Activated CD8-positive, alpha-beta memory T cell treated with anti-CD3 and anti-CD28 coated beads for 1 hour (primary cell): ENCODE measurements around the gene PXT1.
"Not testable (repeated sequence)": the region's sequence is repeated elsewhere in the genome, so short reads cannot be mapped to it uniquely, and the experiment has no call there.

Experiments
- DNase-seq, 2 donors: peaks; one replicate each; pipeline ENCODE4 v3.0.0-alpha.2; 2020; ENCODE audit warnings: low read depth in 1 of 2; ENCODE audit errors: extremely low read depth in 1 of 2

The PXT1 gene

GRCh38 chr6:36442671-36443470 is at the start of gene PXT1, which contains the start of gene KCTD20:
PXT1 (minus strand) TSS chr6:36442854; CDS start chr6:36426082, 16,772 bp downstream.
KCTD20 (plus strand) TSS chr6:36443000; CDS start chr6:36470098, 27,098 bp downstream.
- peak; percentile 63 to 76 for DNase-seq

- no peak for DNase-seq
Measured at GRCh38 chr6:36492092-36492491, 49.4 kb upstream of the PXT1 start.

- no peak for DNase-seq
Measured at GRCh38 chr6:36491378-36491965, 48.8 kb upstream of the PXT1 start.

- no peak for DNase-seq
Measured at GRCh38 chr6:36489426-36489825, 46.8 kb upstream of the PXT1 start.

- no peak for DNase-seq
Measured at GRCh38 chr6:36488221-36488620, 45.6 kb upstream of the PXT1 start.

- DNase-seq = no peak
Measured at GRCh38 chr6:36487698-36488097, 45.0 kb upstream of the PXT1 start.

GRCh38 chr6:36484736-36485135 is 42.1 kb upstream of the PXT1 start:
- no peak for DNase-seq

- DNase-seq = not testable (repeated sequence)
Measured at GRCh38 chr6:36483326-36483725, 40.7 kb upstream of the PXT1 start.

- DNase-seq = no peak
Measured at GRCh38 chr6:36479256-36479655, 36.6 kb upstream of the PXT1 start.

GRCh38 chr6:36478051-36478526 is 35.4 kb upstream of the PXT1 start:
- DNase-seq = no peak

GRCh38 chr6:36469946-36470345 is 27.3 kb upstream of the PXT1 start:
- DNase-seq = no peak

GRCh38 chr6:36469148-36469661 is 26.6 kb upstream of the PXT1 start:
- no peak for DNase-seq

- DNase-seq = no peak
Measured at GRCh38 chr6:36467625-36468024, 25.0 kb upstream of the PXT1 start.

GRCh38 chr6:36464233-36464632 is 21.6 kb upstream of the PXT1 start:
- DNase-seq = no peak

- no peak for DNase-seq
Measured at GRCh38 chr6:36463676-36464075, 21.0 kb upstream of the PXT1 start.

- DNase-seq = no peak
Measured at GRCh38 chr6:36461646-36462045, 19.0 kb upstream of the PXT1 start.

- no peak for DNase-seq
Measured at GRCh38 chr6:36460916-36461315, 18.3 kb upstream of the PXT1 start.

- no peak for DNase-seq
Measured at GRCh38 chr6:36459501-36459900, 16.8 kb upstream of the PXT1 start.

GRCh38 chr6:36455486-36456027 is 12.9 kb upstream of the PXT1 start:
- no peak for DNase-seq

GRCh38 chr6:36452897-36453296 is 10.2 kb upstream of the PXT1 start:
- DNase-seq = not testable (repeated sequence)

GRCh38 chr6:36449173-36449572 is 6.5 kb upstream of the PXT1 start:
- not testable (repeated sequence) for DNase-seq

GRCh38 chr6:36445621-36446020 is 3.0 kb upstream of the PXT1 start:
- no peak for DNase-seq
